ENCODE results near the gene DDAH1.
A peak's percentile ranks its signal among the peaks of the same experiment; 100 is the strongest.

DDAH1 gene

GRCh38 chr1:85467036-85467435 lies 2.1 kb upstream of the DDAH1 start:
- FAIRE-seq (no peak), DNase-seq (ENCODE audit: insufficient read length) (no peak)
- TF ChIP-seq POLR2A (IDR thresholded peaks at IDR 0.05; ENCODE audit: low read depth, low read length) = no peak
- no peak for TF ChIP-seq POLR2AphosphoS5 (IDR thresholded peaks at IDR 0.05; ENCODE audit: low read depth, low read length)
- TF ChIP-seq TAF1 (IDR thresholded peaks at IDR 0.05; ENCODE audit: borderline replicate concordance, low read depth, low read length) = no peak

GRCh38 chr1:85465786-85466134 lies 801 bp upstream of the DDAH1 start:
- DNase-seq (ENCODE audit: insufficient read length) (no peak), FAIRE-seq (no peak)
- TF ChIP-seq POLR2A (IDR thresholded peaks at IDR 0.05; ENCODE audit: low read depth, low read length) (no peak), POLR2AphosphoS5 (IDR thresholded peaks at IDR 0.05; ENCODE audit: low read depth, low read length) (no peak)

DNA sequence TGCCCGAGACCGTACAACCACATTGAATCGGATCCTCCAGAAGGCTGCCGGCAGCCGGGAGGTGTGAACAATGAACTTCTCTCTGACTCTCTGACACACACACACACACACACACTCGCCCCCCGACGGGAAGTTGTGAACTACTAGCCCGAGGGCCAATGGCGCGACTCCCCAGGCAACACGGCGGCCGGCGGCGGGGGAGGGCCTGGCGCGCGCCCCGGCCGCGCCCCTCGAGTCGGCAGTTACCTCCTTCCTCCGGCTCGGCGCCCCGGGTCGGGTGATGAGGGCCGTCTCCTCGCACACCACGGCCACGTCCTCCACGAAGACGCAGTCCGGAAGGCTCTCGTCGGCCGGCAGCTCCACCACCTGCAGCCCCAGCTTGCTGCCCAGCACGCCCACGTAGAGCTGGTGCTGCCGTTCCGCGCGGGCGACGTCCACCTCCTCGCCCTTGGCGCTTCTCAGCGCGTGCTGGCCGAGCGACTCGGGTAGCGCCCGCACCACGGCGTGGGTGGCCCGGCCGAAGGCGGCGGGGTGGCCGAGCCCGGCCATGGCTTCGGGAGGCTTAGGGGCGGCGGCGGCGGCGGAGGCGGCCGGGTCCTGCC lies 361 bp downstream of the DDAH1 start:
- peak; percentile 36 for DNase-seq (ENCODE audit: insufficient read length)
- peak; percentile 38 for FAIRE-seq
- TF ChIP-seq POLR2AphosphoS5 (IDR thresholded peaks at IDR 0.05; ENCODE audit: low read depth, low read length) (no peak), POLR2A (IDR thresholded peaks at IDR 0.05; ENCODE audit: low read depth, low read length) (no peak), TAF1 (IDR thresholded peaks at IDR 0.05; ENCODE audit: borderline replicate concordance, low read depth, low read length) (no peak)

DNA sequence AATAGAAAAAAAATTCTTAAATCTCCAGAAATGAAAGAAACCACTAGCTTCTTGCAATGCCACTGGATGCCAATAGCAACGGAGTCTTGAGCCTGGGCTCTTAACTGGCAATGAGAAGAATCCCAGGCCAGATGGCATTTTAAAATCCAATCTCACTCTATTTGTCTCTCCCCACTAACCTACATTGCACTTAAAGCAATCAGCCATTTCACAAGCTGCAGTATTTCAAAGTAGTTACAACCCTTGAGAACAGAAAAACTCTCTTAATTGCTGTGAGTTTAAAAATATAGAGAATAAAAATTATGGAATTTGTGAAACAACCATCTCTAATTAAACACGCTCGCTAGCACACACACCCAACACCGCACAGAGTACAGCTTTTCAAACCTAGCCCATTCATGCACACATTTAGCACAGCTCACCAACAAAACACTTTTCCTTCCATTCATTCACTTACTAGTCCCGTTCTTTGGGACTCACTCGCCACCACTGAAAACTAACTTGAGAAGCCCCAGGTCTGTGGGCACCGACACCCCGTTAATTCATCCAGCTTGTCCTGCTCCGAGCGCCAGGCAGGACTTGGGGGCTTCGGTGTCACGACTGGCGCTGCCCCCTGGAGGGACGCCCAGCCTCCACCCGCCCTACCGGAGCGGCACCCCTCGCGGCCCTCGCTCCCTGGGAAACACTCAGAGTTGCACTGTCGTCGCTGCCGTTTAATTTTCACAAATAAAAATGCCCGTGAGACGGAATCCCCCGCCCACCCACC lies 1.0 kb downstream of the DDAH1 start:
- TF ChIP-seq POLR2AphosphoS5 (IDR thresholded peaks at IDR 0.05; ENCODE audit: low read depth, low read length) = no peak
- TF ChIP-seq POLR2A (IDR thresholded peaks at IDR 0.05; ENCODE audit: low read depth, low read length) = no peak
- no peak for TF ChIP-seq TAF1 (IDR thresholded peaks at IDR 0.05; ENCODE audit: borderline replicate concordance, low read depth, low read length)
- FAIRE-seq = peak; percentile 58
- DNase-seq (ENCODE audit: insufficient read length) = peak; percentile 12

DNA sequence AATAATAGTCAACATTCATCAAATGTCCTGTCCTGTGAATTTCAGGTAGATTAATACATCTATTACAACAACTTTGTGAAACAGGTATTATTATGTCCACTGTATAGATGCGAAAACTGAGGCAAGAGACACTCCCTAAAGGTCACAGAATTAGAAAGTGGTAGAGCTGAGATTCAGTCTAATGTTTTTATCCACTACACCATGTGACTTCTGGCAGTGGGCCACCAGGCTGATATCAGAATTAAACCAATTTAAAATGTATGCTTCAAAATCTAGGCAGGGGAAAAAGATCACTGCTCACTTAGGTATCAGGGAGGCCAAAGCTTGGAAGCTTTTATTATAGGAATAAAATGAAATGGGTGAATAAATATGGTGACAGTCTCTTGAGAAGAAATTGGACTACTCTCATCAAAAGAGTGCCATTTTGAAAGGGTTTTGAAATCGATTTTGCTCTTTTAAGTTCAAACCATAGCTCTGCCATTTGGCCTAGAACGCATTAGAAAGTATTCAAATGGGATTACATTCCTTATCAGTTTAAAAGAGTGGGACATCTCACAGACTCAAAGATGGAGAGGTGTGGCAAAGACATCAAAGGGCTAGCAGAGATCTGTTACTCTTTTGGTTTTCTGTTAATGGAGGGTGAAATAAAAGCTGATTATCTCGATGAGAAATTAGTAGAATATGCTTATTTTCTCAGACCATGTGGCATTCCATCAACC lies 1.9 kb downstream of the DDAH1 start:
- TF ChIP-seq POLR2AphosphoS5 (IDR thresholded peaks at IDR 0.05; ENCODE audit: low read depth, low read length) (no peak), TAF1 (IDR thresholded peaks at IDR 0.05; ENCODE audit: borderline replicate concordance, low read depth, low read length) (no peak), POLR2A (IDR thresholded peaks at IDR 0.05; ENCODE audit: low read depth, low read length) (no peak)
- DNase-seq (ENCODE audit: insufficient read length) (no peak), FAIRE-seq (no peak)

DNA sequence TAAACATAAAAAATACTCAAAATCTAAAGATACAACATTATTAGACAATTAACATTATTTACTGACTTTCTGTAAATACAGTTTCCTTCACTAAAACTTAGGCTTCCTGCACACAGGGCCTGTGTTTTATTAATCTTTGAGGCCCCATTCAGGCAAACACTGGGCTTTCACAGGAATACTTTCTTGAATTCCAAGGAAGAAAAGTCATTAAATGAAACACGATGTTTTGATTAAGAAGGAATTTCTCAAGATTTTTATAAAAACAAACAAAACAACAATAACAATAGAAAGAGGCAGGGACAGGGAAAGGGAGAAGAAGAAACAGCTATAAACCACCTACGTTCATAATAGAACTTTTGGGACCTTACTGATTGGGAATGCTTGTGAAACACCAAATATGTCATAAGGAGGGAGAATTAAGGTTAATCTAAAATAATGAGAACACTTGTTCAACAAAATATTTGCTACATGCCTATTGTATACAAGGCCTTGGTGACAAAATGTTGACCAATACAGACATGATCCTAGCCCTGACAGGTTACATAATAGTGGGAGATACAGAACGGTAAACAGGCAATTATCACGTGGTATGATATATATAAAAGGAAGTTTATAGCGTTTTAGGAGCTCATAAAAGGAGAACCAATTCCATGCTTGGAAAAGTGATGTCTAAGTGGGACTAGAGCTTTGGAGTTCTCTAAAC lies 3.6 kb downstream of the DDAH1 start:
- DNase-seq (ENCODE audit: insufficient read length) (no peak), FAIRE-seq (no peak)
- no peak for TF ChIP-seq TAF1 (IDR thresholded peaks at IDR 0.05; ENCODE audit: borderline replicate concordance, low read depth, low read length)
- TF ChIP-seq POLR2A (IDR thresholded peaks at IDR 0.05; ENCODE audit: low read depth, low read length) = no peak
- no peak for TF ChIP-seq POLR2AphosphoS5 (IDR thresholded peaks at IDR 0.05; ENCODE audit: low read depth, low read length)

- DNase-seq (ENCODE audit: insufficient read length) (no peak), FAIRE-seq (no peak)
- TF ChIP-seq POLR2AphosphoS5 (IDR thresholded peaks at IDR 0.05; ENCODE audit: low read depth, low read length) (no peak), POLR2A (IDR thresholded peaks at IDR 0.05; ENCODE audit: low read depth, low read length) (no peak), TAF1 (IDR thresholded peaks at IDR 0.05; ENCODE audit: borderline replicate concordance, low read depth, low read length) (no peak)
These were observed 4.3 kb downstream of the DDAH1 start for GRCh38 chr1:85460555-85461088.

GRCh38 chr1:85459290-85459689 lies 5.7 kb downstream of the DDAH1 start:
- FAIRE-seq (peak; percentile 42), DNase-seq (ENCODE audit: insufficient read length) (no peak)
- TF ChIP-seq TAF1 (IDR thresholded peaks at IDR 0.05; ENCODE audit: borderline replicate concordance, low read depth, low read length) = no peak
- TF ChIP-seq POLR2AphosphoS5 (IDR thresholded peaks at IDR 0.05; ENCODE audit: low read depth, low read length) = no peak
- TF ChIP-seq POLR2A (IDR thresholded peaks at IDR 0.05; ENCODE audit: low read depth, low read length) = no peak

GRCh38 chr1:85454214-85454613 lies 10.7 kb downstream of the DDAH1 start:
- DNase-seq (ENCODE audit: insufficient read length) (no peak), FAIRE-seq (no peak)
- TF ChIP-seq POLR2AphosphoS5 (IDR thresholded peaks at IDR 0.05; ENCODE audit: low read depth, low read length) (no peak), TAF1 (IDR thresholded peaks at IDR 0.05; ENCODE audit: borderline replicate concordance, low read depth, low read length) (no peak), POLR2A (IDR thresholded peaks at IDR 0.05; ENCODE audit: low read depth, low read length) (no peak)

GRCh38 chr1:85453640-85454194 lies 11.2 kb downstream of the DDAH1 start:
- DNase-seq (ENCODE audit: insufficient read length) (no peak), FAIRE-seq (no peak)
- TF ChIP-seq POLR2A (IDR thresholded peaks at IDR 0.05; ENCODE audit: low read depth, low read length) (no peak), POLR2AphosphoS5 (IDR thresholded peaks at IDR 0.05; ENCODE audit: low read depth, low read length) (no peak), TAF1 (IDR thresholded peaks at IDR 0.05; ENCODE audit: borderline replicate concordance, low read depth, low read length) (no peak)

DNA sequence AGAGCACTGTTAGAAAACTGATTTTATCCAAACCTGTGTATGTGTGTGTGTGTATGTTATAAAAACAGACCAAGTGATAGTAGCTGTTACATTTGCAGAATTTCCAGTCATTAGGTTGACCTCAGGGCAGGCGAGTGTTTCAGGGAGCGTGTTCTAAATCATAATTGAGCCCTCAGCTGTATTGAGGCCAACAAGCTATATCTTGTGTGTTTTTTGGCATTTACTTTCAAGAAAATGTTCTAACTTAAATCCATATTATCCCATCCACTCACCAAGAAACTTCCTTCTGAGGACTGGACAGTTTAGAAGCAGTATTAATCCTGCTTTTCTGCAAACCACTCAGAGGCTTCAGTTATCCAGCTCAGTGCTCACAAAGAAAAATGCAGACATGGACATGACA lies 12.0 kb downstream of the DDAH1 start:
- TF ChIP-seq POLR2A (IDR thresholded peaks at IDR 0.05; ENCODE audit: low read depth, low read length) (no peak), TAF1 (IDR thresholded peaks at IDR 0.05; ENCODE audit: borderline replicate concordance, low read depth, low read length) (no peak), POLR2AphosphoS5 (IDR thresholded peaks at IDR 0.05; ENCODE audit: low read depth, low read length) (no peak)
- FAIRE-seq (no peak), DNase-seq (ENCODE audit: insufficient read length) (no peak)
